ENCODE results near the gene PCBP4. TPM values are rescaled to one million over a fixed set of nuclear protein-coding genes. Genes with fewer than 3 reads are reported as not detected.
"Not testable (repeated sequence)": the region's sequence is repeated elsewhere in the genome, so short reads cannot be mapped to it uniquely, and the experiment has no call there.

PCBP4 gene
- total RNA-seq, 1 donor from 2014 or later, result 60.6 TPM

DNA sequence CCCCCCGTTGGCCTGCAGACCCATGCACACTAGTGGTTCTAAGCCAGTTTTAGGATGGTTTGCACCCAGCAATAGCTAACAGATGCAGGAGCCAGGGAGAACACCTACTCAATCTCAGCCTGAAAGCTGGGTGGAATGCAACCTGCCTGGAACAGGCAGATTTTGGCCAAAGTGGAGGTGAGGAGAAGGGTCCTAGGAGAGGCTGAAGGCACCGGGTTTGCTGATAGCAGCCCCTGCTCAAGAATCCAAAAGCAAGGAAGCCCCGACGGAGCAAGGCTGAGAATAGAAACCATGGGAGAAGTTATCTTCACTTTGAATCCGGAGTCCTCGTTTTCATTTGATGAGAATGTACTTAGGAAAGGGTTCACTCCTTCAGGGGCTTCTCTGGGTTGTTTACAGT is 35.5 kb downstream of the PCBP4 start:
- H3K4me1 Mint-ChIP-seq (ENCODE audit: unreplicated experiment), result no peaks in the 10 kb centered on the region
- DNase-seq (ENCODE audit: low spot score), result no peak
- H3K36me3 Mint-ChIP-seq (ENCODE audit: low read depth, unreplicated experiment), result peaks cover 31% of the 10 kb centered on the region
- TF ChIP-seq CTCF (IDR thresholded peaks at IDR 0.05; ENCODE audit: unreplicated experiment), result no peak
- H3K27ac Mint-ChIP-seq (ENCODE audit: unreplicated experiment), result no peak overlapping the region
- no peak overlapping the region for H3K4me3 Mint-ChIP-seq (ENCODE audit: unreplicated experiment)
- peaks cover 4% of the 10 kb centered on the region for H3K27me3 Mint-ChIP-seq (ENCODE audit: unreplicated experiment)
- no peaks in the 10 kb centered on the region for H3K9me3 Mint-ChIP-seq (ENCODE audit: unreplicated experiment)

DNA sequence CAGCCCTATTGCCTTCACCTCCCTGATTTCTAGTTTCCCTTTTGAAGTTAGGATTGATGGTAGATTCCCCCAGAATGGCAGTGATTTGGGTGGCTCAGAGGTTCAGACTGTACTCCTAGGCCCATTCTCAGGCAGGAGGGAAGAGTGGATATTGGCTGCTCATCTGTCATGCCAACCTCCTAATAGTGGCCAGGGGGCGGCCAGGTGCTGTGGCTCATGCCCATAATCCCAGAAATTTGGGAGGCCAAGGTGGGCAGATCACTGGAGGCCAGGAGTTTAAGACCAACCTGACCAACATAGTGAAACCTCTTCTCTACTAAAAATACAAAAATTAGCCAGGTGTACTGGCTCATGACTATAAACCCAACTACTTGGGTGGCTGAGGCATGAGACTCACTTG is 36.8 kb downstream of the PCBP4 start:
- no peak overlapping the region for H3K27ac Mint-ChIP-seq (ENCODE audit: unreplicated experiment)
- H3K27me3 Mint-ChIP-seq (ENCODE audit: unreplicated experiment), result peaks cover 4% of the 10 kb centered on the region
- H3K4me1 Mint-ChIP-seq (ENCODE audit: unreplicated experiment), result no peaks in the 10 kb centered on the region
- no peak overlapping the region for H3K4me3 Mint-ChIP-seq (ENCODE audit: unreplicated experiment)
- no peak for TF ChIP-seq CTCF (IDR thresholded peaks at IDR 0.05; ENCODE audit: unreplicated experiment)
- no peaks in the 10 kb centered on the region for H3K9me3 Mint-ChIP-seq (ENCODE audit: unreplicated experiment)
- H3K36me3 Mint-ChIP-seq (ENCODE audit: low read depth, unreplicated experiment), result peaks cover 26% of the 10 kb centered on the region
- no peak for DNase-seq (ENCODE audit: low spot score)

DNA sequence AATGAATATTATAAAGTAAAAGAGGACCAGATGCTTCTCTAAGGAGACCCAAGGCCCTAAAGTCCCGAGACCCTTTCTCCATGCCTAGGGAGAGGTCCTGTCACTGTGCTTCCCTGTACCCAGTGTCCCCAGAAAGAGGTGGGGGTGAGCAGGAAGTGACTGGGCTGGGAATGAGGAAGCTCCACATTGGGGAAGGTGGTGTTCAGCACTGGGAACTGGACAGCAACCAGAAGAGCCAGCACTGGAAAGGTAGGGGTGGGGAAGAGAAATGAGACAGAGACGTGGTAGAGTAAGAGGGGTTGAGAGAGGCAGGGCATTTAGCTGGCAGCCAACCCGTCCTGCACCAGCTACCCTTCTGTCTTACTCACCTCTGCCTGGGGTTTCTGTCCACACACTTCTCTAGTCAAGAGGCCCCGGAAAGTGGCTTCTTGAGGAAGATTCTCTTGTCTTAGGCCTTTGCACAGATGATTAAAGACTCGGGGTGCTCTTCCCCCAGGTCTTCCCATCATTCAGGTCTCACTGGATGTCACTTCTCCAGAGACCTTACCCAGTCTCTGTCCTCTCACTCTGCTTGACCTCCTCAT is 37.7 kb downstream of the PCBP4 start:
- Mint-ChIP-seq H3K36me3 (ENCODE audit: low read depth, unreplicated experiment) (peaks cover 19% of the 10 kb centered on the region), H3K27me3 (ENCODE audit: unreplicated experiment) (peaks cover 4% of the 10 kb centered on the region), H3K27ac (ENCODE audit: unreplicated experiment) (no peak overlapping the region), H3K4me1 (ENCODE audit: unreplicated experiment) (no peaks in the 10 kb centered on the region), H3K4me3 (ENCODE audit: unreplicated experiment) (no peak overlapping the region), H3K9me3 (ENCODE audit: unreplicated experiment) (no peaks in the 10 kb centered on the region)
- TF ChIP-seq CTCF (IDR thresholded peaks at IDR 0.05; ENCODE audit: unreplicated experiment), result no peak
- no peak for DNase-seq (ENCODE audit: low spot score)

DNA sequence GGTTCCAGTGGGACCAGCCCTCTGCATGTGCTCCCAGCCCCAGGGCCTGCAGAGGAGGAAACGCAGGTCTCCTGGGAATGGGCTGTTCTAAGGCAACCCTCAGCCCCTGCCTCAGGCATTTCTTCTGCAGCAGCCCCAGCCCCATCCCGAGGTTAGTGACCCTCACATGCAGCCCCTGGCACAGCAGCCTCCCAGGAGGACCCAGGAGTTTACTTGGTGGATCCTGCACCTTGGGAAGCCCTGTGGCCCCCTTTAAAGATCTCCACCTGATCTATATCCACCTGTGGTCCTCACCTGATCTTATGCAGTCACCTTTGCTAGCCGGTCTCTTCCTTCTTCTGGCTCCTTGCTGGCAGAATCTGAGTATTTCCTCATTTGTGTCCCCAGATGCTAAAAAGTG is 38.3 kb downstream of the PCBP4 start:
- H3K9me3 Mint-ChIP-seq (ENCODE audit: unreplicated experiment); DNase-seq (ENCODE audit: low spot score); H3K4me3 Mint-ChIP-seq (ENCODE audit: unreplicated experiment); H3K4me1 Mint-ChIP-seq (ENCODE audit: unreplicated experiment); H3K27me3 Mint-ChIP-seq (ENCODE audit: unreplicated experiment); H3K27ac Mint-ChIP-seq (ENCODE audit: unreplicated experiment): not testable (repeated sequence)
- H3K36me3 Mint-ChIP-seq (ENCODE audit: low read depth, unreplicated experiment), result peaks cover 15% of the 10 kb centered on the region

DNA sequence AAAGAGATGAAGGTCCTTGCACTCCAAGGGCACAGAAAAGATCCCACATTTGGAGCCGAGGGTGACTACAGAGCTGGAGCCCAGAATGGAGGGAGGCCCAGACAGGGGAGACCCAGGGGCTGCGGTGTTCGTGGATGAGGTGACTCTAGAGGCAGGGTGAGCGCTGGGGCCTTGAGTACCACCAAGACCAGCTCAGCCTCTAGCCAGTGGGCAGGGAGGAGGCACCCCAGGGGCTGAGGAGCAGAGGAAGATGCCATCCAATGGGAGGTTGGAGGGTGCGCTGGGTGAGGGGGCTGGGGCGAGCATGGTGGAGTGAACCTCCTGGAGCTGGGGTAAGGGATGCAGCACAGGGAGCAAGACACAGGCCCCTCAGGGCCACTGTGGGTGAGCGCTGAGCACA is 38.8 kb downstream of the PCBP4 start:
- Mint-ChIP-seq H3K36me3 (ENCODE audit: low read depth, unreplicated experiment) (peaks cover 10% of the 10 kb centered on the region), H3K27me3 (ENCODE audit: unreplicated experiment) (peaks cover 4% of the 10 kb centered on the region), H3K27ac (ENCODE audit: unreplicated experiment) (no peak overlapping the region), H3K9me3 (ENCODE audit: unreplicated experiment) (no peaks in the 10 kb centered on the region), H3K4me3 (ENCODE audit: unreplicated experiment) (no peak overlapping the region), H3K4me1 (ENCODE audit: unreplicated experiment) (no peaks in the 10 kb centered on the region)
- no peak for TF ChIP-seq CTCF (IDR thresholded peaks at IDR 0.05; ENCODE audit: unreplicated experiment)
- no peak for DNase-seq (ENCODE audit: low spot score)

Measured in endothelial cell (in vitro differentiated cells).